Upper lobe of left lung (tissue), 6 donors: ENCODE results near the gene NOL4L. TPM values are rescaled to one million over a fixed set of nuclear protein-coding genes. Genes with fewer than 3 reads are reported as not detected.
A peak's percentile ranks its signal among the peaks of the same experiment; 100 is the strongest.

ENCODE experiments used
- ATAC-seq, 2 donors: fragments of 200-7000 bp; cut with Tn5 transposase; one replicate each; pipeline ENCODE4 v1.9.1; 2022; ENCODE audit warnings: mild to moderate bottlenecking in 2 of 2, moderate library complexity in 2 of 2; ENCODE audit not compliant: low FRiP score in 2 of 2
- DNase-seq, 2 donors: peaks; one replicate each; pipeline ENCODE4 v3.0.0-alpha.2; 2019 to 2020
- H3K27ac ChIP-seq, 4 donors: fragments of 200-600 bp; sonication (generic); one replicate each; pipeline ENCODE4 v1.5.1; 2016 to 2019
- H3K27me3 ChIP-seq, 4 donors: fragments of 200-600 bp; sonication (generic); one replicate each; pipeline ENCODE4 v1.5.1; 2017 to 2019
- H3K36me3 ChIP-seq, 4 donors: fragments of 200-600 bp; sonication (generic); one replicate each; pipeline ENCODE4 v1.5.1; 2016 to 2019
- H3K4me1 ChIP-seq, 4 donors: fragments of 200-600 bp; sonication (generic); one replicate each; pipeline ENCODE4 v1.5.1; 2018 to 2019
- H3K4me3 ChIP-seq, 4 donors: fragments of 200-600 bp; sonication (generic); one replicate each; pipeline ENCODE4 v1.5.1; 2017 to 2019; ENCODE audit warnings: mild to moderate bottlenecking in 2 of 4, moderate library complexity in 1 of 4
- H3K9me3 ChIP-seq, 4 donors: fragments of 200-600 bp; sonication (generic); one replicate each; pipeline ENCODE4 v1.5.1; 2018 to 2019
- CTCF ChIP-seq, 6 experiments: fragments of 450-650 bp in 4 of 6; fragments of 200-600 bp in 2 of 6; sonication (generic) in 2 of 6; IDR thresholded peaks; one replicate each; pipeline ENCODE4 v1.5.1; 2016 to 2019; ENCODE audit warnings: antibody characterized with exemption in 6 of 6
- EP300 ChIP-seq, 4 donors: sonication (generic); formaldehyde crosslinking; IDR thresholded peaks; one replicate each; pipeline ENCODE4 v1.5.1; 2017; ENCODE audit warnings: antibody characterized with exemption in 4 of 4, control low read depth in 2 of 4
- POLR2A ChIP-seq, 4 donors: fragments of 450-650 bp; IDR thresholded peaks; one replicate each; pipeline ENCODE4 v1.5.1; 2016 to 2017; ENCODE audit warnings: antibody characterized with exemption in 4 of 4, mild to moderate bottlenecking in 2 of 4
- POLR2AphosphoS5 ChIP-seq, 2 donors: sonication (generic); formaldehyde crosslinking; IDR thresholded peaks; one replicate each; pipeline ENCODE4 v1.5.1; 2017; ENCODE audit warnings: antibody characterized with exemption in 2 of 2
- WGBS, 2 donors: methylation state at CpG; one replicate each; pipeline ENCODE4 v1.1.5; 2017 to 2018; 5-methylcytosine and 5-hydroxymethylcytosine counted together
- total RNA-seq, 6 donors: library from RNA; depleted of rRNA in 4 of 6; stranded (reverse); fragments of >200 nt in 4 of 6; gene quantifications; one replicate each; pipeline versions ENCODE4 v1.1.0 to v1.2.1, GENCODE V29; 2016 to 2021
- donor health status: DM: no; HTN: no; CAD: no; lungs with moderate emphysema.
- donor health status: DM: no; HTN: yes; CAD: no; lungs with severe emphysema.

The NOL4L gene
- total RNA-seq, 6 donors from 2014 or later, result 13.4 to 40.2 (median 19.0) TPM

GRCh38 chr20:32625996-32626395 is 40.9 kb upstream of the NOL4L start:
- Histone ChIP-seq H3K9me3 (no peaks in the 10 kb centered on the region), H3K27ac (no peak overlapping the region), H3K36me3 (no peaks in the 10 kb centered on the region), H3K4me1 (peaks cover 5 to 12% (median 9%) of the 10 kb centered on the region in 4 donors), H3K4me3 (no peak overlapping the region), H3K27me3 (peaks cover 0 to 11% (median 4%) of the 10 kb centered on the region in 4 donors)
- WGBS, 2 donors, result 88 to 91% methylated on average over 18 of the region's 18 CpGs
- ATAC-seq, result no peak
- no peak for DNase-seq
- TF ChIP-seq CTCF (IDR thresholded peaks at IDR 0.05), result no peak
- TF ChIP-seq EP300 (IDR thresholded peaks at IDR 0.05), result no peak
- TF ChIP-seq POLR2A (IDR thresholded peaks at IDR 0.05), result no peak
- TF ChIP-seq POLR2AphosphoS5 (IDR thresholded peaks at IDR 0.05), result no peak

GRCh38 chr20:32624687-32625345 is 39.7 kb upstream of the NOL4L start:
- ATAC-seq (no peak), DNase-seq (no peak)
- Histone ChIP-seq H3K4me1 (peaks cover 5 to 12% (median 9%) of the 10 kb centered on the region in 4 donors), H3K9me3 (no peaks in the 10 kb centered on the region), H3K4me3 (no peak overlapping the region), H3K27ac (no peak overlapping the region), H3K27me3 (peaks cover 0 to 11% (median 4%) of the 10 kb centered on the region in 4 donors), H3K36me3 (no peaks in the 10 kb centered on the region)
- no peak for TF ChIP-seq POLR2A (IDR thresholded peaks at IDR 0.05)
- TF ChIP-seq EP300 (IDR thresholded peaks at IDR 0.05), result no peak
- no peak for TF ChIP-seq CTCF (IDR thresholded peaks at IDR 0.05)
- no peak for TF ChIP-seq POLR2AphosphoS5 (IDR thresholded peaks at IDR 0.05)
- 93 to 97% methylated on average over 5 of the region's 5 CpGs for WGBS, 2 donors

- H3K4me1 ChIP-seq, result peaks cover 5 to 12% (median 9%) of the 10 kb centered on the region in 4 donors
- 73% methylated on average over 4 to 18 of the region's 18 CpGs for WGBS, 2 donors
- H3K27me3 ChIP-seq, result peaks cover 0 to 11% (median 4%) of the 10 kb centered on the region in 4 donors
- DNase-seq (peak in 1 of 2 donors; percentile 64), ATAC-seq (no peak)
- H3K9me3 ChIP-seq, result no peaks in the 10 kb centered on the region
- no peak overlapping the region for H3K27ac ChIP-seq
- no peak overlapping the region for H3K4me3 ChIP-seq
- no peak for TF ChIP-seq POLR2A (IDR thresholded peaks at IDR 0.05)
- TF ChIP-seq CTCF (IDR thresholded peaks at IDR 0.05), result no peak
- no peak for TF ChIP-seq EP300 (IDR thresholded peaks at IDR 0.05)
- TF ChIP-seq POLR2AphosphoS5 (IDR thresholded peaks at IDR 0.05), result no peak
- H3K36me3 ChIP-seq, result no peaks in the 10 kb centered on the region
Observed at GRCh38 chr20:32623667-32624157, 38.6 kb upstream of the NOL4L start.

GRCh38 chr20:32622585-32623468 is 37.7 kb upstream of the NOL4L start:
- TF ChIP-seq POLR2A (IDR thresholded peaks at IDR 0.05) (no peak), EP300 (IDR thresholded peaks at IDR 0.05) (no peak), CTCF (IDR thresholded peaks at IDR 0.05) (no peak)
- 83 to 84% methylated on average over 19 to 21 of the region's 21 CpGs for WGBS, 2 donors
- Histone ChIP-seq H3K27me3 (peaks cover 0 to 11% (median 4%) of the 10 kb centered on the region in 4 donors), H3K4me3 (no peak overlapping the region), H3K9me3 (no peaks in the 10 kb centered on the region), H3K27ac (no peak overlapping the region), H3K4me1 (peaks cover 5 to 11% (median 9%) of the 10 kb centered on the region in 4 donors), H3K36me3 (no peaks in the 10 kb centered on the region)
- ATAC-seq, result no peak
- DNase-seq, result peak in 1 of 2 donors; percentile 78
